ENCODE results near the gene RORB. TPM values are rescaled to one million over a fixed set of nuclear protein-coding genes. Genes with fewer than 3 reads are reported as not detected.

The RORB gene
- total and polyA plus RNA-seq, 4 donors, result 0.40 to 3.9 (median 1.1) TPM

- no peaks in the 10 kb centered on the region for H3K27me3 ChIP-seq (ENCODE audit: control insufficient read depth in 3 of 3, insufficient read depth in 3 of 3, low read length in 2 of 3)
- no peak for DNase-seq
- H3K36me3 ChIP-seq (ENCODE audit: control insufficient read depth in 4 of 4, insufficient read depth in 4 of 4, low read length in 4 of 4), result no peaks in the 10 kb centered on the region
- TF ChIP-seq CTCF (IDR thresholded peaks at IDR 0.05; ENCODE audit: control extremely low read depth, extremely low read depth), result no peak
- no peaks in the 10 kb centered on the region for H3K4me1 ChIP-seq (ENCODE audit: control insufficient read depth in 5 of 5, insufficient read depth in 5 of 5, low read length in 5 of 5)
- H3K27ac ChIP-seq (ENCODE audit: low read depth in 1 of 2, low read length in 1 of 2), result no peak overlapping the region
- no peak overlapping the region for H3K4me3 ChIP-seq
- H3K9me3 ChIP-seq (ENCODE audit: control insufficient read depth in 4 of 4, insufficient read depth in 3 of 4, low read length in 3 of 4), result no peaks in the 10 kb centered on the region
- no peak overlapping the region for H3K9ac ChIP-seq (ENCODE audit: insufficient read depth in 1 of 2, low read length in 2 of 2)
- ATAC-seq (ENCODE audit: insufficient read depth, low FRiP score), result no peak
- WGBS, 2 donors, result 61 to 63% methylated on average over 11 of the region's 11 CpGs
These were observed 156.4 kb downstream of the RORB start for GRCh38 chr9:74653410-74654080.

- 83 to 84% methylated on average over 8 of the region's 8 CpGs for WGBS, 2 donors
- ATAC-seq (ENCODE audit: insufficient read depth, low FRiP score), result no peak
- H3K4me3 ChIP-seq, result no peak overlapping the region
These were observed 165.5 kb downstream of the RORB start for GRCh38 chr9:74662674-74663073.

GRCh38 chr9:74663439-74663838 lies 166.3 kb downstream of the RORB start:
- no peak overlapping the region for H3K9ac ChIP-seq (ENCODE audit: insufficient read depth in 1 of 2, low read length in 2 of 2)
- no peaks in the 10 kb centered on the region for H3K27me3 ChIP-seq (ENCODE audit: control insufficient read depth in 3 of 3, insufficient read depth in 3 of 3, low read length in 2 of 3)
- 93 to 97% methylated on average over 1 of the region's 1 CpG for WGBS, 2 donors
- TF ChIP-seq CTCF (IDR thresholded peaks at IDR 0.05; ENCODE audit: control extremely low read depth, extremely low read depth), result no peak
- ATAC-seq (ENCODE audit: insufficient read depth, low FRiP score) (no peak), DNase-seq (no peak)
- no peak overlapping the region for H3K4me3 ChIP-seq
- H3K27ac ChIP-seq (ENCODE audit: low read depth in 1 of 2, low read length in 1 of 2), result no peak overlapping the region
- no peaks in the 10 kb centered on the region for H3K4me1 ChIP-seq (ENCODE audit: control insufficient read depth in 5 of 5, insufficient read depth in 5 of 5, low read length in 5 of 5)
- H3K36me3 ChIP-seq (ENCODE audit: control insufficient read depth in 4 of 4, insufficient read depth in 4 of 4, low read length in 4 of 4), result no peaks in the 10 kb centered on the region
- no peaks in the 10 kb centered on the region for H3K9me3 ChIP-seq (ENCODE audit: control insufficient read depth in 4 of 4, insufficient read depth in 3 of 4, low read length in 3 of 4)

More at GRCh38 chr9:74662674-74663073, 165.5 kb downstream of the RORB start:
- H3K9me3 ChIP-seq (ENCODE audit: control insufficient read depth in 4 of 4, insufficient read depth in 3 of 4, low read length in 3 of 4), result no peaks in the 10 kb centered on the region
- no peaks in the 10 kb centered on the region for H3K36me3 ChIP-seq (ENCODE audit: control insufficient read depth in 4 of 4, insufficient read depth in 4 of 4, low read length in 4 of 4)
- DNase-seq, result no peak
- no peaks in the 10 kb centered on the region for H3K27me3 ChIP-seq (ENCODE audit: control insufficient read depth in 3 of 3, insufficient read depth in 3 of 3, low read length in 2 of 3)
- no peak overlapping the region for H3K27ac ChIP-seq (ENCODE audit: low read depth in 1 of 2, low read length in 1 of 2)
- no peak overlapping the region for H3K9ac ChIP-seq (ENCODE audit: insufficient read depth in 1 of 2, low read length in 2 of 2)
- no peaks in the 10 kb centered on the region for H3K4me1 ChIP-seq (ENCODE audit: control insufficient read depth in 5 of 5, insufficient read depth in 5 of 5, low read length in 5 of 5)
- no peak for TF ChIP-seq CTCF (IDR thresholded peaks at IDR 0.05; ENCODE audit: control extremely low read depth, extremely low read depth)

Data from lung (tissue), 12 donors.